ENCODE results near the gene NIPA2.

GRCh38 chr15:22855791-22856190 lies 17.3 kb downstream of the NIPA2 start:
- TF ChIP-seq EGR1 (IDR thresholded peaks at IDR 0.05; ENCODE audit: low read depth in 2 of 2) (no peak), FOXA1 (IDR thresholded peaks at IDR 0.05) (no peak), JUND (IDR thresholded peaks at IDR 0.05) (no peak), SP1 (IDR thresholded peaks at IDR 0.05) (no peak), NR2F2 (IDR thresholded peaks at IDR 0.05) (no peak), REST (IDR thresholded peaks at IDR 0.05) (no peak), RAD21 (IDR thresholded peaks at IDR 0.05) (no peak), RXRA (IDR thresholded peaks at IDR 0.05) (no peak), YY1 (IDR thresholded peaks at IDR 0.05) (no peak)
- TF ChIP-seq, protein P1, sequence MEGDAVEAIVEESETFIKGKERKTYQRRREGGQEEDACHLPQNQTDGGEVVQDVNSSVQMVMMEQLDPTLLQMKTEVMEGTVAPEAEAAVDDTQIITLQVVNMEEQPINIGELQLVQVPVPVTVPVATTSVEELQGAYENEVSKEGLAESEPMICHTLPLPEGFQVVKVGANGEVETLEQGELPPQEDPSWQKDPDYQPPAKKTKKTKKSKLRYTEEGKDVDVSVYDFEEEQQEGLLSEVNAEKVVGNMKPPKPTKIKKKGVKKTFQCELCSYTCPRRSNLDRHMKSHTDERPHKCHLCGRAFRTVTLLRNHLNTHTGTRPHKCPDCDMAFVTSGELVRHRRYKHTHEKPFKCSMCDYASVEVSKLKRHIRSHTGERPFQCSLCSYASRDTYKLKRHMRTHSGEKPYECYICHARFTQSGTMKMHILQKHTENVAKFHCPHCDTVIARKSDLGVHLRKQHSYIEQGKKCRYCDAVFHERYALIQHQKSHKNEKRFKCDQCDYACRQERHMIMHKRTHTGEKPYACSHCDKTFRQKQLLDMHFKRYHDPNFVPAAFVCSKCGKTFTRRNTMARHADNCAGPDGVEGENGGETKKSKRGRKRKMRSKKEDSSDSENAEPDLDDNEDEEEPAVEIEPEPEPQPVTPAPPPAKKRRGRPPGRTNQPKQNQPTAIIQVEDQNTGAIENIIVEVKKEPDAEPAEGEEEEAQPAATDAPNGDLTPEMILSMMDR (IDR thresholded peaks at IDR 0.05; ENCODE audit: low read depth, low read length, missing input control): no peak
- TF ChIP-seq, protein P2, sequence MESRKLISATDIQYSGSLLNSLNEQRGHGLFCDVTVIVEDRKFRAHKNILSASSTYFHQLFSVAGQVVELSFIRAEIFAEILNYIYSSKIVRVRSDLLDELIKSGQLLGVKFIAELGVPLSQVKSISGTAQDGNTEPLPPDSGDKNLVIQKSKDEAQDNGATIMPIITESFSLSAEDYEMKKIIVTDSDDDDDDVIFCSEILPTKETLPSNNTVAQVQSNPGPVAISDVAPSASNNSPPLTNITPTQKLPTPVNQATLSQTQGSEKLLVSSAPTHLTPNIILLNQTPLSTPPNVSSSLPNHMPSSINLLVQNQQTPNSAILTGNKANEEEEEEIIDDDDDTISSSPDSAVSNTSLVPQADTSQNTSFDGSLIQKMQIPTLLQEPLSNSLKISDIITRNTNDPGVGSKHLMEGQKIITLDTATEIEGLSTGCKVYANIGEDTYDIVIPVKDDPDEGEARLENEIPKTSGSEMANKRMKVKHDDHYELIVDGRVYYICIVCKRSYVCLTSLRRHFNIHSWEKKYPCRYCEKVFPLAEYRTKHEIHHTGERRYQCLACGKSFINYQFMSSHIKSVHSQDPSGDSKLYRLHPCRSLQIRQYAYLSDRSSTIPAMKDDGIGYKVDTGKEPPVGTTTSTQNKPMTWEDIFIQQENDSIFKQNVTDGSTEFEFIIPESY (IDR thresholded peaks at IDR 0.05): no peak
